GM23338 (cell line): Measurements from ENCODE around the gene TFEB. TPM values are rescaled to one million over a fixed set of nuclear protein-coding genes. Genes with fewer than 3 reads are reported as not detected.
A peak's percentile ranks its signal among the peaks of the same experiment; 100 is the strongest.

Source experiments
- ATAC-seq: fragments of 200-7000 bp; cut with Tn5 transposase; 3 replicates; pipeline ENCODE4 v1.9.1; 2020
- DNase-seq: peaks from one replicate; pipeline ENCODE4 v3.0.0-alpha.2; 2015; ENCODE audit warnings: low spot score
- H2AFZ ChIP-seq: fragments of 200-600 bp; sonication (generic); 2 replicates; pipeline ENCODE4 v1.8.0; 2016; ENCODE audit warnings: antibody characterized with exemption, mild to moderate bottlenecking, moderate library complexity
- H3F3A ChIP-seq: fragments of 200-600 bp; sonication (generic); replicated peaks from 2 replicates; pipeline ENCODE4 v1.8.0; 2017; ENCODE audit warnings: antibody characterized with exemption, mixed run types, low read depth
- H3K27ac ChIP-seq: fragments of 200-600 bp; sonication (generic); 2 replicates; pipeline ENCODE4 v1.6.1; 2016; ENCODE audit warnings: low read depth
- H3K27me3 ChIP-seq: fragments of 200-600 bp; sonication (generic); 2 replicates; pipeline ENCODE4 v1.8.0; 2016; ENCODE audit warnings: mild to moderate bottlenecking, mixed run types, moderate library complexity; ENCODE audit not compliant: insufficient read depth
- H3K36me3 ChIP-seq: fragments of 200-600 bp; sonication (generic); 2 replicates; pipeline ENCODE4 v1.8.0; 2016; ENCODE audit warnings: mild to moderate bottlenecking; ENCODE audit not compliant: insufficient read depth
- H3K4me1 ChIP-seq: fragments of 200-600 bp; sonication (generic); 2 replicates; pipeline ENCODE4 v1.8.0; 2016; ENCODE audit warnings: mild to moderate bottlenecking, moderate library complexity; ENCODE audit not compliant: insufficient read depth
- H3K4me2 ChIP-seq: fragments of 200-600 bp; sonication (generic); 2 replicates; pipeline ENCODE4 v1.7.1; 2017; ENCODE audit warnings: mixed run types
- H3K4me3 ChIP-seq: fragments of 200-600 bp; sonication (generic); 2 replicates; pipeline ENCODE4 v1.6.1; 2016; ENCODE audit warnings: mixed run types
- H3K79me2 ChIP-seq: fragments of 200-600 bp; sonication (generic); replicated peaks from 2 replicates; pipeline ENCODE4 v1.8.0; 2017; ENCODE audit warnings: mild to moderate bottlenecking; ENCODE audit not compliant: insufficient read depth
- H3K9me2 ChIP-seq: fragments of 200-600 bp; sonication (generic); 2 replicates; pipeline ENCODE4 v1.8.0; 2017; ENCODE audit not compliant: insufficient read depth
- H4K20me1 ChIP-seq: fragments of 200-600 bp; sonication (generic); replicated peaks from 2 replicates; pipeline ENCODE4 v1.8.0; 2017; ENCODE audit warnings: mild to moderate bottlenecking; ENCODE audit not compliant: insufficient read depth
- H3K27ac Mint-ChIP-seq: 2 replicates; pipeline ENCODE4 v1.8.0; 2020; ENCODE audit warnings: inconsistent platforms, mild to moderate bottlenecking, moderate library complexity, mixed read lengths
- H3K27me3 Mint-ChIP-seq: 3 replicates; pipeline ENCODE4 v1.8.0; 2022; ENCODE audit warnings: low read depth, mild to moderate bottlenecking, moderate library complexity, mixed read lengths, inconsistent platforms; ENCODE audit not compliant: insufficient read depth, poor library complexity
- H3K36me3 Mint-ChIP-seq: 3 replicates; pipeline ENCODE4 v1.8.0; 2021; ENCODE audit warnings: low read depth, mild to moderate bottlenecking, inconsistent platforms, moderate library complexity, mixed read lengths
- H3K4me1 Mint-ChIP-seq: 3 replicates; pipeline ENCODE4 v1.8.0; 2020; ENCODE audit warnings: mild to moderate bottlenecking, inconsistent platforms, mixed read lengths
- H3K4me3 Mint-ChIP-seq: 3 replicates; pipeline ENCODE4 v1.8.0; 2021; ENCODE audit warnings: moderate library complexity, mild to moderate bottlenecking, inconsistent platforms, mixed read lengths
- H3K9me3 Mint-ChIP-seq: 3 replicates; pipeline ENCODE4 v1.8.0; 2020; ENCODE audit warnings: moderate library complexity, mild to moderate bottlenecking, inconsistent platforms, mixed read lengths
- CREB1 ChIP-seq: fragments of 250-450 bp; sonication (Bioruptor Pico); IDR thresholded peaks from 2 replicates; pipeline ENCODE4 v1.5.0; 2020; ENCODE audit warnings: low read depth, mild to moderate bottlenecking, moderate library complexity
- EZH2 ChIP-seq: fragments of 200-600 bp; sonication (generic); IDR thresholded peaks from one replicate; pipeline ENCODE4 v1.8.0; 2017; ENCODE audit warnings: antibody characterized with exemption, mild to moderate bottlenecking, low read depth; ENCODE audit not compliant: unreplicated experiment
- EZH2phosphoT487 ChIP-seq: fragments of 200-600 bp; sonication (generic); IDR thresholded peaks from one replicate; pipeline ENCODE4 v1.8.1; 2018; ENCODE audit warnings: antibody characterized with exemption; ENCODE audit not compliant: unreplicated experiment
- JUNB ChIP-seq: IDR thresholded peaks from one replicate; pipeline ENCODE4 v1.6.1; 2016; ENCODE audit warnings: antibody characterized with exemption; ENCODE audit not compliant: unreplicated experiment
- NANOG ChIP-seq: IDR thresholded peaks from 2 replicates; pipeline ENCODE4 v1.6.1; 2016; ENCODE audit warnings: antibody characterized with exemption, borderline replicate concordance
- POLR2AphosphoS5 ChIP-seq: IDR thresholded peaks from 2 replicates; pipeline ENCODE4 v1.6.1; 2016; ENCODE audit warnings: antibody characterized with exemption, low read depth
- STAT1 ChIP-seq: IDR thresholded peaks from one replicate; pipeline ENCODE4 v1.6.1; 2016; ENCODE audit warnings: antibody characterized with exemption; ENCODE audit not compliant: unreplicated experiment
- ZNF114 ChIP-seq: fragments of 250-450 bp; sonication (Bioruptor Pico); IDR thresholded peaks from 2 replicates; pipeline ENCODE4 v1.5.0; 2020; ENCODE audit warnings: mild to moderate bottlenecking, moderate library complexity
- ZNF331 ChIP-seq: fragments of 250-450 bp; sonication (Bioruptor Pico); IDR thresholded peaks from 2 replicates; pipeline ENCODE4 v1.5.0; 2020; ENCODE audit warnings: low read depth, mild to moderate bottlenecking, moderate library complexity
- polyA plus RNA-seq: library from polyadenylated mRNA; unstranded; fragments of >200 nt; fragmentation: Nextera tagmentation; extraction: Ambion mirVana; gene quantifications from 2 replicates; pipeline ENCODE4 v1.2.1, GENCODE V29; 2016
- total RNA-seq: library from RNA; depleted of rRNA; stranded (reverse); fragments of >200 nt; shearing (Covaris generic); gene quantifications from 2 replicates; pipeline ENCODE4 v1.2.3, GENCODE V29; 2014
- TF ChIP-seq, protein P1 (sequence below): IDR thresholded peaks from 2 replicates; pipeline ENCODE4 v1.6.1; 2016; ENCODE audit warnings: antibody characterized with exemption
- TF ChIP-seq, protein P2 (sequence below): IDR thresholded peaks from one replicate; pipeline ENCODE4 v1.6.1; 2018; ENCODE audit warnings: antibody characterized with exemption; ENCODE audit not compliant: unreplicated experiment
- TF ChIP-seq, protein P3 (sequence below), 2 experiments: fragments of 200-600 bp in 1 of 2; sonication (generic) in 1 of 2; conservative IDR thresholded peaks; 2 replicates each; pipeline versions ENCODE4 v1.5.1 to v1.6.1; 2016 to 2017; ENCODE audit warnings: antibody characterized with exemption in 2 of 2, low read depth in 2 of 2, mild to moderate bottlenecking in 2 of 2, moderate library complexity in 1 of 2
- TF ChIP-seq, protein P4 (sequence below): fragments of 250-450 bp; sonication (Bioruptor Pico); IDR thresholded peaks from 2 replicates; pipeline ENCODE4 v1.5.0; 2020; ENCODE audit warnings: mild to moderate bottlenecking, moderate library complexity

The TFEB gene
- total and polyA plus RNA-seq, 2 experiments from 2014 or later: 1.3 to 4.3 TPM

DNA sequence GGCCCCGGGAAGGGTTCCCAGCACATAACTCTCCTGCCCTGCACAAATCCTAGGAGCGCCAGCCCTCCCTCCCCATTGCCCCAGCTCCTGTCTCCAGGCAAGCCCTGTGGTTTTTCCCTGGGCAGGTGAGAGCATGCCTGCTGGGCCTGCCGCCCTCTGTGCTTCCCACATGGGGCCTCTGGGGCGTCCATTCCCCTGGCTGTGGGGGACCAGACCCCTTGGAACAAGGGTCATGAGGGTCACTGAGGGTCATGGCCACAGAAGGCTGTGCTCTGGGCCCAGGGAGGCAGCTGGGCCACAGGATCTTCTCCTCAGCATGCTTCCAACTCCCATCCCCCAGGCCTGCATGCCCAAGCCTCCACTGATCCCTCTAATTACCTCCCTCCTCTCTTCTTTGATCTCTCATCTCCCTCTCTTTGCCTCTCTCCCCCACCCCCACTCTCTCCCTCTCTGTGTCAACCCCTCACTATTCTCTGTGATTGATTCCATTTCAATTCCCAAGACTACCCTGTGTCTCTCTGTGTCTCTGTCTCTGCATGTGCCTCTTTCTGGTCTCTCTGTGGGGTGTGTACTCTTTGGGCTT is 91.0 kb downstream of the TFEB start:
- Histone ChIP-seq H3K4me3 (no peak overlapping the region; the same call in 1 of the 2 replicates), H3K4me1 (peaks cover 46% of the 10 kb centered on the region), H3K27me3 (peaks cover 41% of the 10 kb centered on the region), H3K79me2 (peaks cover 9% of the 10 kb centered on the region; the same call in 1 of the 2 replicates), H2AFZ (no peak overlapping the region), H3F3A (no peaks in the 10 kb centered on the region), H3K36me3 (no peaks in the 10 kb centered on the region), H3K4me2 (peak overlapping the region; percentile 70), H3K27ac (no peak overlapping the region), H4K20me1 (peaks cover 6% of the 10 kb centered on the region; the same call in 1 of the 2 replicates), H3K9me2 (no peaks in the 10 kb centered on the region)
- peaks cover 45% of the 10 kb centered on the region for H3K36me3 Mint-ChIP-seq
- TF ChIP-seq ZNF331 (CRISPR knock-in tag) (no peak), EZH2 (no peak), JUNB (no peak), EZH2phosphoT487 (no peak), CREB1 (CRISPR knock-in tag) (no peak), ZNF114 (no peak), NANOG (no peak), POLR2AphosphoS5 (no peak), STAT1 (no peak)
- TF ChIP-seq, protein P1, sequence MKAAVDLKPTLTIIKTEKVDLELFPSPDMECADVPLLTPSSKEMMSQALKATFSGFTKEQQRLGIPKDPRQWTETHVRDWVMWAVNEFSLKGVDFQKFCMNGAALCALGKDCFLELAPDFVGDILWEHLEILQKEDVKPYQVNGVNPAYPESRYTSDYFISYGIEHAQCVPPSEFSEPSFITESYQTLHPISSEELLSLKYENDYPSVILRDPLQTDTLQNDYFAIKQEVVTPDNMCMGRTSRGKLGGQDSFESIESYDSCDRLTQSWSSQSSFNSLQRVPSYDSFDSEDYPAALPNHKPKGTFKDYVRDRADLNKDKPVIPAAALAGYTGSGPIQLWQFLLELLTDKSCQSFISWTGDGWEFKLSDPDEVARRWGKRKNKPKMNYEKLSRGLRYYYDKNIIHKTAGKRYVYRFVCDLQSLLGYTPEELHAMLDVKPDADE: no peak
- TF ChIP-seq, protein P2, sequence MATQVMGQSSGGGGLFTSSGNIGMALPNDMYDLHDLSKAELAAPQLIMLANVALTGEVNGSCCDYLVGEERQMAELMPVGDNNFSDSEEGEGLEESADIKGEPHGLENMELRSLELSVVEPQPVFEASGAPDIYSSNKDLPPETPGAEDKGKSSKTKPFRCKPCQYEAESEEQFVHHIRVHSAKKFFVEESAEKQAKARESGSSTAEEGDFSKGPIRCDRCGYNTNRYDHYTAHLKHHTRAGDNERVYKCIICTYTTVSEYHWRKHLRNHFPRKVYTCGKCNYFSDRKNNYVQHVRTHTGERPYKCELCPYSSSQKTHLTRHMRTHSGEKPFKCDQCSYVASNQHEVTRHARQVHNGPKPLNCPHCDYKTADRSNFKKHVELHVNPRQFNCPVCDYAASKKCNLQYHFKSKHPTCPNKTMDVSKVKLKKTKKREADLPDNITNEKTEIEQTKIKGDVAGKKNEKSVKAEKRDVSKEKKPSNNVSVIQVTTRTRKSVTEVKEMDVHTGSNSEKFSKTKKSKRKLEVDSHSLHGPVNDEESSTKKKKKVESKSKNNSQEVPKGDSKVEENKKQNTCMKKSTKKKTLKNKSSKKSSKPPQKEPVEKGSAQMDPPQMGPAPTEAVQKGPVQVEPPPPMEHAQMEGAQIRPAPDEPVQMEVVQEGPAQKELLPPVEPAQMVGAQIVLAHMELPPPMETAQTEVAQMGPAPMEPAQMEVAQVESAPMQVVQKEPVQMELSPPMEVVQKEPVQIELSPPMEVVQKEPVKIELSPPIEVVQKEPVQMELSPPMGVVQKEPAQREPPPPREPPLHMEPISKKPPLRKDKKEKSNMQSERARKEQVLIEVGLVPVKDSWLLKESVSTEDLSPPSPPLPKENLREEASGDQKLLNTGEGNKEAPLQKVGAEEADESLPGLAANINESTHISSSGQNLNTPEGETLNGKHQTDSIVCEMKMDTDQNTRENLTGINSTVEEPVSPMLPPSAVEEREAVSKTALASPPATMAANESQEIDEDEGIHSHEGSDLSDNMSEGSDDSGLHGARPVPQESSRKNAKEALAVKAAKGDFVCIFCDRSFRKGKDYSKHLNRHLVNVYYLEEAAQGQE: no peak
- TF ChIP-seq, protein P3, sequence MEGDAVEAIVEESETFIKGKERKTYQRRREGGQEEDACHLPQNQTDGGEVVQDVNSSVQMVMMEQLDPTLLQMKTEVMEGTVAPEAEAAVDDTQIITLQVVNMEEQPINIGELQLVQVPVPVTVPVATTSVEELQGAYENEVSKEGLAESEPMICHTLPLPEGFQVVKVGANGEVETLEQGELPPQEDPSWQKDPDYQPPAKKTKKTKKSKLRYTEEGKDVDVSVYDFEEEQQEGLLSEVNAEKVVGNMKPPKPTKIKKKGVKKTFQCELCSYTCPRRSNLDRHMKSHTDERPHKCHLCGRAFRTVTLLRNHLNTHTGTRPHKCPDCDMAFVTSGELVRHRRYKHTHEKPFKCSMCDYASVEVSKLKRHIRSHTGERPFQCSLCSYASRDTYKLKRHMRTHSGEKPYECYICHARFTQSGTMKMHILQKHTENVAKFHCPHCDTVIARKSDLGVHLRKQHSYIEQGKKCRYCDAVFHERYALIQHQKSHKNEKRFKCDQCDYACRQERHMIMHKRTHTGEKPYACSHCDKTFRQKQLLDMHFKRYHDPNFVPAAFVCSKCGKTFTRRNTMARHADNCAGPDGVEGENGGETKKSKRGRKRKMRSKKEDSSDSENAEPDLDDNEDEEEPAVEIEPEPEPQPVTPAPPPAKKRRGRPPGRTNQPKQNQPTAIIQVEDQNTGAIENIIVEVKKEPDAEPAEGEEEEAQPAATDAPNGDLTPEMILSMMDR (conservative IDR thresholded peaks at IDR 0.05; ENCODE audit: low read depth in 2 of 2): no peak
- TF ChIP-seq, protein P4, sequence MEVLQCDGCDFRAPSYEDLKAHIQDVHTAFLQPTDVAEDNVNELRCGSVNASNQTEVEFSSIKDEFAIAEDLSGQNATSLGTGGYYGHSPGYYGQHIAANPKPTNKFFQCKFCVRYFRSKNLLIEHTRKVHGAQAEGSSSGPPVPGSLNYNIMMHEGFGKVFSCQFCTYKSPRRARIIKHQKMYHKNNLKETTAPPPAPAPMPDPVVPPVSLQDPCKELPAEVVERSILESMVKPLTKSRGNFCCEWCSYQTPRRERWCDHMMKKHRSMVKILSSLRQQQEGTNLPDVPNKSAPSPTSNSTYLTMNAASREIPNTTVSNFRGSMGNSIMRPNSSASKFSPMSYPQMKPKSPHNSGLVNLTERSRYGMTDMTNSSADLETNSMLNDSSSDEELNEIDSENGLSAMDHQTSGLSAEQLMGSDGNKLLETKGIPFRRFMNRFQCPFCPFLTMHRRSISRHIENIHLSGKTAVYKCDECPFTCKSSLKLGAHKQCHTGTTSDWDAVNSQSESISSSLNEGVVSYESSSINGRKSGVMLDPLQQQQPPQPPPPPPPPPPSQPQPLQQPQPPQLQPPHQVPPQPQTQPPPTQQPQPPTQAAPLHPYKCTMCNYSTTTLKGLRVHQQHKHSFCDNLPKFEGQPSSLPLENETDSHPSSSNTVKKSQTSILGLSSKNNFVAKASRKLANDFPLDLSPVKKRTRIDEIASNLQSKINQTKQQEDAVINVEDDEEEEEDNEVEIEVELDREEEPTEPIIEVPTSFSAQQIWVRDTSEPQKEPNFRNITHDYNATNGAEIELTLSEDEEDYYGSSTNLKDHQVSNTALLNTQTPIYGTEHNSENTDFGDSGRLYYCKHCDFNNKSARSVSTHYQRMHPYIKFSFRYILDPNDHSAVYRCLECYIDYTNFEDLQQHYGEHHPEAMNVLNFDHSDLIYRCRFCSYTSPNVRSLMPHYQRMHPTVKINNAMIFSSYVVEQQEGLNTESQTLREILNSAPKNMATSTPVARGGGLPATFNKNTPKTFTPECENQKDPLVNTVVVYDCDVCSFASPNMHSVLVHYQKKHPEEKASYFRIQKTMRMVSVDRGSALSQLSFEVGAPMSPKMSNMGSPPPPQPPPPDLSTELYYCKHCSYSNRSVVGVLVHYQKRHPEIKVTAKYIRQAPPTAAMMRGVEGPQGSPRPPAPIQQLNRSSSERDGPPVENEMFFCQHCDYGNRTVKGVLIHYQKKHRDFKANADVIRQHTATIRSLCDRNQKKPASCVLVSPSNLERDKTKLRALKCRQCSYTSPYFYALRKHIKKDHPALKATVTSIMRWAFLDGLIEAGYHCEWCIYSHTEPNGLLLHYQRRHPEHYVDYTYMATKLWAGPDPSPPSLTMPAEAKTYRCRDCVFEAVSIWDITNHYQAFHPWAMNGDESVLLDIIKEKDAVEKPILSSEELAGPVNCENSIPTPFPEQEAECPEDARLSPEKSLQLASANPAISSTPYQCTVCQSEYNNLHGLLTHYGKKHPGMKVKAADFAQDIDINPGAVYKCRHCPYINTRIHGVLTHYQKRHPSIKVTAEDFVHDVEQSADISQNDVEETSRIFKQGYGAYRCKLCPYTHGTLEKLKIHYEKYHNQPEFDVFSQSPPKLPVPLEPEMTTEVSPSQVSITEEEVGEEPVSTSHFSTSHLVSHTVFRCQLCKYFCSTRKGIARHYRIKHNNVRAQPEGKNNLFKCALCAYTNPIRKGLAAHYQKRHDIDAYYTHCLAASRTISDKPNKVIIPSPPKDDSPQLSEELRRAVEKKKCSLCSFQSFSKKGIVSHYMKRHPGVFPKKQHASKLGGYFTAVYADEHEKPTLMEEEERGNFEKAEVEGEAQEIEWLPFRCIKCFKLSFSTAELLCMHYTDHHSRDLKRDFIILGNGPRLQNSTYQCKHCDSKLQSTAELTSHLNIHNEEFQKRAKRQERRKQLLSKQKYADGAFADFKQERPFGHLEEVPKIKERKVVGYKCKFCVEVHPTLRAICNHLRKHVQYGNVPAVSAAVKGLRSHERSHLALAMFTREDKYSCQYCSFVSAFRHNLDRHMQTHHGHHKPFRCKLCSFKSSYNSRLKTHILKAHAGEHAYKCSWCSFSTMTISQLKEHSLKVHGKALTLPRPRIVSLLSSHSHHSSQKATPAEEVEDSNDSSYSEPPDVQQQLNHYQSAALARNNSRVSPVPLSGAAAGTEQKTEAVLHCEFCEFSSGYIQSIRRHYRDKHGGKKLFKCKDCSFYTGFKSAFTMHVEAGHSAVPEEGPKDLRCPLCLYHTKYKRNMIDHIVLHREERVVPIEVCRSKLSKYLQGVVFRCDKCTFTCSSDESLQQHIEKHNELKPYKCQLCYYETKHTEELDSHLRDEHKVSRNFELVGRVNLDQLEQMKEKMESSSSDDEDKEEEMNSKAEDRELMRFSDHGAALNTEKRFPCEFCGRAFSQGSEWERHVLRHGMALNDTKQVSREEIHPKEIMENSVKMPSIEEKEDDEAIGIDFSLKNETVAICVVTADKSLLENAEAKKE (CRISPR knock-in tag): no peak
- no peaks in the 10 kb centered on the region for H3K9me3 Mint-ChIP-seq
- H3K27me3 Mint-ChIP-seq: peaks cover 27% of the 10 kb centered on the region
- ATAC-seq: peak; percentile 40
- peak; percentile 40 for DNase-seq
- peaks cover 57% of the 10 kb centered on the region for H3K4me1 Mint-ChIP-seq
- H3K4me3 Mint-ChIP-seq: peak overlapping the region; percentile 26
- H3K27ac Mint-ChIP-seq: no peak overlapping the region
